ENCODE results near the gene CROT.

DNA sequence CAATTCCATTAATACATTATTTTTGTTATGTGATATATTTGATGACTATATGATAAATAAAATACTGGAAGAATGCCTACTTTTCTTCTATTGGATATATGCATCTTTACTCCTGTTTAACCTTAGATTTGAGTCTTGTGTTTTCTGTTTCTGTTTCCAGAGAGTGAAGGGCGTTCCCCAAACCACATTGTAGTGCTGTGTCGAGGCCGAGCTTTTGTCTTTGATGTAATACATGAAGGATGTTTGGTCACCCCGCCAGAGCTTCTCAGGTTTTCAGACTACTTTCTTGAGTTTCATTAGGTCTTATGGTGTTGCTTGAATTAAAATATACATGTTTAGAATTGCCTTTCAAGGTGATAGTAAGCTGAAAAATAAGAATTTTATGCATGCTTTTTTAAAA lies 23.8 kb downstream of the CROT start:
- TF ChIP-seq, protein P1, sequence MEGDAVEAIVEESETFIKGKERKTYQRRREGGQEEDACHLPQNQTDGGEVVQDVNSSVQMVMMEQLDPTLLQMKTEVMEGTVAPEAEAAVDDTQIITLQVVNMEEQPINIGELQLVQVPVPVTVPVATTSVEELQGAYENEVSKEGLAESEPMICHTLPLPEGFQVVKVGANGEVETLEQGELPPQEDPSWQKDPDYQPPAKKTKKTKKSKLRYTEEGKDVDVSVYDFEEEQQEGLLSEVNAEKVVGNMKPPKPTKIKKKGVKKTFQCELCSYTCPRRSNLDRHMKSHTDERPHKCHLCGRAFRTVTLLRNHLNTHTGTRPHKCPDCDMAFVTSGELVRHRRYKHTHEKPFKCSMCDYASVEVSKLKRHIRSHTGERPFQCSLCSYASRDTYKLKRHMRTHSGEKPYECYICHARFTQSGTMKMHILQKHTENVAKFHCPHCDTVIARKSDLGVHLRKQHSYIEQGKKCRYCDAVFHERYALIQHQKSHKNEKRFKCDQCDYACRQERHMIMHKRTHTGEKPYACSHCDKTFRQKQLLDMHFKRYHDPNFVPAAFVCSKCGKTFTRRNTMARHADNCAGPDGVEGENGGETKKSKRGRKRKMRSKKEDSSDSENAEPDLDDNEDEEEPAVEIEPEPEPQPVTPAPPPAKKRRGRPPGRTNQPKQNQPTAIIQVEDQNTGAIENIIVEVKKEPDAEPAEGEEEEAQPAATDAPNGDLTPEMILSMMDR (IDR thresholded peaks at IDR 0.05), result no peak
- no peak for TF ChIP-seq POLR2A (IDR thresholded peaks at IDR 0.05)
